Panc1 (cell line): ENCODE measurements around the gene SLC25A34. TPM values are rescaled to one million over a fixed set of nuclear protein-coding genes. Genes with fewer than 3 reads are reported as not detected.

Experiments used
- ATAC-seq: fragments of 200-7000 bp; cut with Tn5 transposase; 2 replicates; pipeline ENCODE4 v1.9.1; 2020; ENCODE audit warnings: mild to moderate bottlenecking, moderate library complexity
- BruUV-seq: library from RNA; stranded (reverse); fragments of 400-500 nt; replicated peaks from 2 replicates; lab custom pipeline; 2021; lab: Mats Ljungman, UMichigan
- CTCF ChIA-PET: fragments of 300-600 bp; sonication (Branson Sonifier 250); formaldehyde crosslinking; loops from one replicate; lab custom pipeline; 2022; ENCODE audit warnings: antibody characterized with exemption; lab: Charles Lee
- POLR2A ChIA-PET: fragments of 300-600 bp; sonication (Branson Sonifier 250); formaldehyde crosslinking; loops from one replicate; lab custom pipeline; 2022; ENCODE audit warnings: antibody characterized with exemption; lab: Charles Lee
- DNase-seq: peaks from one replicate; pipeline ENCODE4 v3.0.0-alpha.2; 2010; ENCODE audit warnings: low read depth, low spot score
- H3K27ac ChIP-seq: 2 replicates; pipeline ENCODE4 v1.5.1; 2011; ENCODE audit warnings: mild to moderate bottlenecking, low read length, inconsistent platforms
- H3K27me3 ChIP-seq: fragments of 200-500 bp; sonication (Bioruptor generic); 2 replicates; pipeline ENCODE4 v1.6.0; 2014; ENCODE audit warnings: low read length, inconsistent platforms; ENCODE audit not compliant: control insufficient read depth, insufficient read depth
- H3K36me3 ChIP-seq: fragments of 200-500 bp; sonication (Bioruptor generic); 2 replicates; pipeline ENCODE4 v1.5.1; 2014; ENCODE audit warnings: inconsistent platforms, mild to moderate bottlenecking, low read length, moderate library complexity; ENCODE audit not compliant: control insufficient read depth, insufficient read depth
- H3K4me1 ChIP-seq: 2 replicates; pipeline ENCODE4 v1.5.1; 2011; ENCODE audit warnings: inconsistent platforms, mild to moderate bottlenecking, low read length, moderate library complexity; ENCODE audit not compliant: control insufficient read depth, insufficient read depth
- H3K4me3 ChIP-seq, 2 experiments: 2 replicates each; pipeline ENCODE4 v1.5.1; 2011 to 2012; ENCODE audit warnings: low read depth in 2 of 2, low read length in 2 of 2, mild to moderate bottlenecking in 2 of 2, inconsistent platforms in 1 of 2, moderate library complexity in 1 of 2
- H3K9me3 ChIP-seq: fragments of 200-500 bp; sonication (Bioruptor generic); 2 replicates; pipeline ENCODE4 v1.5.1; 2014; ENCODE audit warnings: low read depth, mild to moderate bottlenecking, inconsistent platforms, low read length, moderate library complexity; ENCODE audit not compliant: control insufficient read depth, insufficient read depth
- POLR2AphosphoS5 ChIP-seq: IDR thresholded peaks from 2 replicates; pipeline ENCODE4 v1.6.1; 2012; ENCODE audit warnings: mild to moderate bottlenecking, low read depth, low read length, moderate library complexity
- SIN3A ChIP-seq: IDR thresholded peaks from 2 replicates; pipeline ENCODE4 v1.6.1; 2012; ENCODE audit warnings: low read depth, mild to moderate bottlenecking, low read length, moderate library complexity, borderline replicate concordance; ENCODE audit not compliant: insufficient read depth
- TCF7L2 ChIP-seq: IDR thresholded peaks from 2 replicates; pipeline ENCODE4 v1.6.1; 2011; ENCODE audit warnings: mild to moderate bottlenecking, low read depth, low read length, inconsistent platforms
- in situ Hi-C: cut with HindIII; loops from 2 replicates; pipeline ENCODE4 v1.10.0; 2016; ENCODE audit warnings: low sequenced_read_pairs, low pct_unique_long_range_greater_than_20kb
- intact Hi-C: fragments of 100-400 bp; cut with micrococcal nuclease; formaldehyde crosslinking; loops from one replicate; pipeline ENCODE4 v1.10.0; 2022; ENCODE audit not compliant: unreplicated experiment
- total RNA-seq: library from RNA; stranded (reverse); gene quantifications from one replicate; pipeline ENCODE4 v1.2.1, GENCODE V29; 2021; ENCODE audit not compliant: unreplicated experiment
- TF ChIP-seq, protein P1 (sequence below): fragments of 450-650 bp; IDR thresholded peaks from 2 replicates; pipeline ENCODE4 v1.5.1; 2017; ENCODE audit warnings: mild to moderate bottlenecking
- TF ChIP-seq, protein P2 (sequence below), 2 experiments: IDR thresholded peaks; 2 replicates each; pipeline ENCODE4 v1.6.1; 2011 to 2012; ENCODE audit warnings: low read depth in 2 of 2, control low read depth in 1 of 2, low read length in 1 of 2, mild to moderate bottlenecking in 1 of 2, moderate library complexity in 1 of 2; ENCODE audit not compliant: insufficient read depth in 1 of 2

SLC25A34 gene
- total RNA-seq, 1 experiment from 2014 or later: 0.64 TPM

DNA sequence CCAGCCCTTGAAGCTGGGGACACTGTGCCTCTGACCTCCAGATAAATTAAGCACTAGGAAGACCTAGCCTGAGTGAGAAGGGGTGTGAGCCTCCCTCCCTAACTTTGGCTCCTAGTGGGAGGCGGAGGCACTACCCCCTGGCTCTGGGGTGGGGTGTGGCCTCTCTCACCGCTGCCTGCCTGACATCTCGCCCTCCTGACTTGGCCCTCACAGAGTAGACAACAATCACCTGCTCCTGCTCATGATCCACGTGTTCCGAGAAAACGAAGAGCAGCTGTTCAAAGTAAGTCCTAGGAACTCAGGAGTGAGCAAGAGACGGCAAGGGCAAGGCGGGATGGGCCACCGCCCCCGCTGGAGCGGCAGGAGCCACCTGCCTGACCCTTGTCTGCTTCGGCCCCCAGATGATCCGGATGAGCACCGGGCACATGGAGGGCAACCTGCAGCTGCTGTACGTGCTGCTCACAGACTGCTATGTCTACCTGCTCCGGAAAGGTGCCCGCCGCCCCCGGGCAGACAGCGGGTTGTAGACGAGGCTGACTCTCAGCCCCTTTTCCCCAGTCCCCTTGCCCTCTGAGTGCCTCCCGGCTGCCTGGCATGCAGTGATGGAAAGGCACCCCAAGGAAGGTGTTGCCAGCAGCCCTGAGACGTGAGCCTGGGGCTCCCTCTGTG, 8.1 kb upstream of the SLC25A34 start:
- H3K4me1 ChIP-seq: no peaks in the 10 kb centered on the region
- intact Hi-C loops (no loop called here), in situ Hi-C loops (no loop called here)
- TF ChIP-seq POLR2AphosphoS5 (no peak), TCF7L2 (no peak), SIN3A (no peak)
- TF ChIP-seq, protein P1, sequence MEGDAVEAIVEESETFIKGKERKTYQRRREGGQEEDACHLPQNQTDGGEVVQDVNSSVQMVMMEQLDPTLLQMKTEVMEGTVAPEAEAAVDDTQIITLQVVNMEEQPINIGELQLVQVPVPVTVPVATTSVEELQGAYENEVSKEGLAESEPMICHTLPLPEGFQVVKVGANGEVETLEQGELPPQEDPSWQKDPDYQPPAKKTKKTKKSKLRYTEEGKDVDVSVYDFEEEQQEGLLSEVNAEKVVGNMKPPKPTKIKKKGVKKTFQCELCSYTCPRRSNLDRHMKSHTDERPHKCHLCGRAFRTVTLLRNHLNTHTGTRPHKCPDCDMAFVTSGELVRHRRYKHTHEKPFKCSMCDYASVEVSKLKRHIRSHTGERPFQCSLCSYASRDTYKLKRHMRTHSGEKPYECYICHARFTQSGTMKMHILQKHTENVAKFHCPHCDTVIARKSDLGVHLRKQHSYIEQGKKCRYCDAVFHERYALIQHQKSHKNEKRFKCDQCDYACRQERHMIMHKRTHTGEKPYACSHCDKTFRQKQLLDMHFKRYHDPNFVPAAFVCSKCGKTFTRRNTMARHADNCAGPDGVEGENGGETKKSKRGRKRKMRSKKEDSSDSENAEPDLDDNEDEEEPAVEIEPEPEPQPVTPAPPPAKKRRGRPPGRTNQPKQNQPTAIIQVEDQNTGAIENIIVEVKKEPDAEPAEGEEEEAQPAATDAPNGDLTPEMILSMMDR: no peak
- TF ChIP-seq, protein P2, sequence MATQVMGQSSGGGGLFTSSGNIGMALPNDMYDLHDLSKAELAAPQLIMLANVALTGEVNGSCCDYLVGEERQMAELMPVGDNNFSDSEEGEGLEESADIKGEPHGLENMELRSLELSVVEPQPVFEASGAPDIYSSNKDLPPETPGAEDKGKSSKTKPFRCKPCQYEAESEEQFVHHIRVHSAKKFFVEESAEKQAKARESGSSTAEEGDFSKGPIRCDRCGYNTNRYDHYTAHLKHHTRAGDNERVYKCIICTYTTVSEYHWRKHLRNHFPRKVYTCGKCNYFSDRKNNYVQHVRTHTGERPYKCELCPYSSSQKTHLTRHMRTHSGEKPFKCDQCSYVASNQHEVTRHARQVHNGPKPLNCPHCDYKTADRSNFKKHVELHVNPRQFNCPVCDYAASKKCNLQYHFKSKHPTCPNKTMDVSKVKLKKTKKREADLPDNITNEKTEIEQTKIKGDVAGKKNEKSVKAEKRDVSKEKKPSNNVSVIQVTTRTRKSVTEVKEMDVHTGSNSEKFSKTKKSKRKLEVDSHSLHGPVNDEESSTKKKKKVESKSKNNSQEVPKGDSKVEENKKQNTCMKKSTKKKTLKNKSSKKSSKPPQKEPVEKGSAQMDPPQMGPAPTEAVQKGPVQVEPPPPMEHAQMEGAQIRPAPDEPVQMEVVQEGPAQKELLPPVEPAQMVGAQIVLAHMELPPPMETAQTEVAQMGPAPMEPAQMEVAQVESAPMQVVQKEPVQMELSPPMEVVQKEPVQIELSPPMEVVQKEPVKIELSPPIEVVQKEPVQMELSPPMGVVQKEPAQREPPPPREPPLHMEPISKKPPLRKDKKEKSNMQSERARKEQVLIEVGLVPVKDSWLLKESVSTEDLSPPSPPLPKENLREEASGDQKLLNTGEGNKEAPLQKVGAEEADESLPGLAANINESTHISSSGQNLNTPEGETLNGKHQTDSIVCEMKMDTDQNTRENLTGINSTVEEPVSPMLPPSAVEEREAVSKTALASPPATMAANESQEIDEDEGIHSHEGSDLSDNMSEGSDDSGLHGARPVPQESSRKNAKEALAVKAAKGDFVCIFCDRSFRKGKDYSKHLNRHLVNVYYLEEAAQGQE (IDR thresholded peaks at IDR 0.05; ENCODE audit: insufficient read depth in 1 of 2, low read depth in 2 of 2, low read length in 1 of 2): no peak
- H3K36me3 ChIP-seq: no peaks in the 10 kb centered on the region
- H3K27me3 ChIP-seq: no peaks in the 10 kb centered on the region
- ChIA-PET CTCF (interaction anchor here (1.1 kb wide), 1 partner anchor 11 kb away, joined by 3 read pairs; no protein-coding TSS in a partner anchor), POLR2A (no interaction called here)
- no TSS peak for BruUV-seq
- H3K4me3 ChIP-seq: no peak overlapping the region
- DNase-seq (no peak), ATAC-seq (no peak)
- no peak overlapping the region for H3K27ac ChIP-seq
- no peaks in the 10 kb centered on the region for H3K9me3 ChIP-seq

DNA sequence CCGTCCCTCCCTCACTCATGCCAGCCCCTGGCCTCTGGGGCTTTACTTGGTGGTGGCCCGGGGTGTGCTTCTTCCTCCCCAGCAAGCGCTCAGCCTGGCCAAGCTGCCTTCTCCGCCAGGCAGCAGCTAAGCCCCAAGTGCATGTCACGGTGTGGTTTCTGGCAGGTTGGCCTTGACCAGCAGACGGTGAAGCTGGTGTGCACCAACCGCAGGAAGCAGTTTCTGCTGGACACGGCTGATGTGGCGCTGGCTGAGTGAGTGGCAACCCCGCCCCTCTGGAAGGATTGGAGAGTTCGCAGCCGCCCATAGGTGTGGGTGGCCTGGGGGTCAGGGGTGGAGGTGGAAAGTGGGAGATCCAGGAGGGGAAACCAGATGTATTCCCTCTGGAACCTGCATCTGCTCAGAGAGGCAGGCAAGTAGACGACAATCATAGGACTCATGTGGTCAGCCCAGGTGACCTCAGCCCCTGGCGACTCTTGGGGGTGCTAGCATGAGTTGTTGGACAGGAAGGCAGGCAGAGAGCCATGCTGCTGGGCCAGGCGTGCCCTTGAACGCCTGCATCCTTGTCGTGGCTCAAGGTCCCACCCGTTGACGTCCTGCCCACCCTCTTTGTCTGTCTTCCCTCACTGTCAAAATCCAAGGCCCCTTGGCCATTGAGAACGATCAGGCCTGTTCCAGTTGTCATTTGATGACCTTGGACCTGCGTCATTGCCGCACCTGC, 7.0 kb upstream of the SLC25A34 start:
- intact Hi-C loops (no loop called here), in situ Hi-C loops (no loop called here)
- Histone ChIP-seq H3K4me3 (no peak overlapping the region), H3K36me3 (no peaks in the 10 kb centered on the region), H3K9me3 (no peaks in the 10 kb centered on the region), H3K4me1 (no peaks in the 10 kb centered on the region), H3K27ac (no peak overlapping the region), H3K27me3 (no peaks in the 10 kb centered on the region)
- ChIA-PET CTCF (no interaction called here), POLR2A (no interaction called here)
- ATAC-seq: no peak
- no peak for DNase-seq
- TF ChIP-seq SIN3A: no peak
- no peak for TF ChIP-seq POLR2AphosphoS5
- TF ChIP-seq, protein P2 (IDR thresholded peaks at IDR 0.05; ENCODE audit: insufficient read depth in 1 of 2, low read depth in 2 of 2, low read length in 1 of 2): no peak
- no peak for TF ChIP-seq TCF7L2
- TF ChIP-seq, protein P1: no peak
- BruUV-seq: no TSS peak
